Measurements from ENCODE around the gene LPP.

DNA sequence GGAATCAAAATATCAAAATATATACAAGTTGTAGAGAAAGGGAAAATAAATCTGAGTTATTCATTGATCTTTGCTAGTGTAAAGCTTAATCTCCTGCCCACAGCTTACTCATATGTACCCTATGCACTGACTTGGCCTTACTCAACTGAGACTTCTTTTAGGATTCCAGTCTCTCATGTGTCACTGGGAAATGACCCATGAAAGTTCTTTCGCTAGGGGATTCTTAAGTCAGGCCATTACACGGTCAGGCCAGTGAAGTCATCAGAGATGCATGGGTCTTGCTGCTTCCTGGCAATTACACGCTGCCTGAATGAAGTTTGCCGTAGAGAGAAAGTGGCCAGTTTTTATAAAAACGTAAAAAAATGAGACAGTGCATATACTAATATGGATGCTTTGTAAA, 20.7 kb upstream of the LPP start:
- TF ChIP-seq CTCF (IDR thresholded peaks at IDR 0.05) (no peak), ZFX (IDR thresholded peaks at IDR 0.05; ENCODE audit: borderline replicate concordance) (no peak)

Data from 22Rv1 (cell line).